SKM-1 treated with dmso at 0.1 percent for 144 hours (cell line): Measurements from ENCODE around the gene KRT81.
"Not testable (repeated sequence)": the region's sequence is repeated elsewhere in the genome, so short reads cannot be mapped to it uniquely, and the experiment has no call there.

ENCODE experiments used
- DNase-seq: peaks from one replicate; lab custom pipeline; 2025; ENCODE audit not compliant: unreplicated experiment; lab: John Stamatoyannopoulos, UW

KRT81 gene

DNA sequence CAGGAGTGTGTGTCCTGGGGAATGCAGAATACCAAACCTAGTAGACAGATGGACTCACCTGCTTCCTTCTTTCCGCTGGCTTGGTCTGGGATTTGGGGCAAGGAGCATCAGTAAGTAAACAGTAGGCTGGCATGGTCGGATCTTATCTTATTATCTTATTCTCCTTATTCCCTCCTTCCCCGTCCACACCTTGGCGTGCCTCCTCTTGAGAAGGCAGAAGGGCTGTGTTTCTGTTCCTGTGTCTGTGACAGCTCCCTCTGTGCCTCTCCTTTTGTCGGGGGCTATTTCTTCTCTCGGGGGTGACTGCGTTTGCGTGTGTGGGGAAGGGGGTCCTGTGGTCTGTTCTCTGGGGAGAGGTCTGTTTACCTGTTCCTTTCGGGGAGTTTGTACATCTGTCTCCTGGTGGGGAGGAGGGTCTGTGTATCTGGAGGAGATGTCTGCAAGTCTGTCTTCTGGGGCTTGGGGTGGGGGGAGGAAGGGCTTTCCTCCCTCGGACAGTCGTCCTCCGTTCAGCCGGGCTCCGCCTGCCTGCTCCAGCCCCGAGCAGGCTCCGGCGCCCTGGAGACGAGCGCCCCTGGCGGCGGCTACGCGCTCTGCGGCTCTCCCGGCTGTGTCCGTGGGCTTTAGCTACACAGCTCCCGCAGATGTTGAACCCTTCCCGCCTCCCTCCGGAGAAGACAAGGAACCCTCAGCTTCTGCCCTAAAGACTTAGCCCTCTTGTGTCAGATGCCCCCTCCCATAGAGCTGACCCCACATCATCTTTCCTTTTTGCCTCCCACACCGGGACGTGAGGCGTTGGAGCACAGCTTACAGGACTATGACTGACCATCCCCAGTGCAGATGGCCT is 12.5 kb downstream of the KRT81 start:
- peak; percentile 21 for DNase-seq

DNA sequence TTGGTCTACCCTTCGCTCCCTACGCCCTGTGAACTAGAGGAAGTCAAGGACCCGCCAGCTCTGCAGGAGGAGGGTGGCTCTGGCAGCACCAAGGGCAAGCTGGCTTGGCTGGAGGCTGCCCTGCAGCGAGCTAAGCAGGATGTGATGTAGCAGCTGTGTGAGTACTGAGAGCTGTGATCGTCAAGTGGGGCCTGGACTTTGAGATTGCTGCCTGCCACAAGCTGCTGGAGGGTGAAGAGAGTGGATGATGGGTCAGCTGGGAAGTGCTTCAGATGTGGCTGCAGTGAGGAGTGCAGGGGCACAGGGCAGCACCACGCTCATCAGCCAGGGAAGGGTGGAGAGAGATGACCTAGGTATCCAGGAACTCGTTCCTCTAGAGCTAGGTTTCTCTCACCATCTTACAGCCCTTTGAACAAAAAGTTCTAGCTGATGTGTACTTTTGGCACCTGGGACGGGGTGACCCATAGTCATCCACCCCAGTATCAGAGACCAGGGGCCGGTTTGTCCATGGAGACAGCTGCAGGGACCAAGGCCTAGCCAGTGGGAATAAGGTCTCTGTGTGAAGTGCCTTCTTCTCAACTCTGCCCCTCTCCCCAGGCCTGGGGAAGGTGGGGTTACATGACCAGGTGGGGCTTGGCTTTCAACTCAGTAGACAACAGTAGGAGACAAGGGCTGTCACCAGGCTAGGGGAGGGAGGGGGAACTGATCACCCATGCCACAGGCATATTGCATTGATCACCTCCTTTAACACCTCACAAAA is 13.7 kb downstream of the KRT81 start:
- no peak for DNase-seq

DNA sequence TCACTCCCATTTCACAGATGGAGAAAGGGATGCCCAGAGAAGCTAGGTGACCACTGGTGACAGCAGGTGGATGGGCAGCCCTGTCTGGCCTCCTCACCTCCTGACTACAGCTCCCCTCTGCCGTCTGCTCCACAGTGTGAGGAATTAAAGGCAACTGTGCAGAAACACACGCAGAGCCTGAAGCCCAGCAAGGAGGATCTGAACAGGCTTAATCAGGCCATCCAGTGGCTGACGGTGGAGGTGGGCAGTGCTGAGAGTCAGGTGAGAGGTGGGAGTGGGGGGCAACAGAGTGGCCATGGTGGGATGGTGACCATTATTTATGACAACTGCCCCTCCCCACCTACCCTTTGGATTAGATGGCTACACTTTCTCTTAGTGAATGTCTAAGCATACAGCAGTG is 15.6 kb downstream of the KRT81 start:
- no peak for DNase-seq

DNA sequence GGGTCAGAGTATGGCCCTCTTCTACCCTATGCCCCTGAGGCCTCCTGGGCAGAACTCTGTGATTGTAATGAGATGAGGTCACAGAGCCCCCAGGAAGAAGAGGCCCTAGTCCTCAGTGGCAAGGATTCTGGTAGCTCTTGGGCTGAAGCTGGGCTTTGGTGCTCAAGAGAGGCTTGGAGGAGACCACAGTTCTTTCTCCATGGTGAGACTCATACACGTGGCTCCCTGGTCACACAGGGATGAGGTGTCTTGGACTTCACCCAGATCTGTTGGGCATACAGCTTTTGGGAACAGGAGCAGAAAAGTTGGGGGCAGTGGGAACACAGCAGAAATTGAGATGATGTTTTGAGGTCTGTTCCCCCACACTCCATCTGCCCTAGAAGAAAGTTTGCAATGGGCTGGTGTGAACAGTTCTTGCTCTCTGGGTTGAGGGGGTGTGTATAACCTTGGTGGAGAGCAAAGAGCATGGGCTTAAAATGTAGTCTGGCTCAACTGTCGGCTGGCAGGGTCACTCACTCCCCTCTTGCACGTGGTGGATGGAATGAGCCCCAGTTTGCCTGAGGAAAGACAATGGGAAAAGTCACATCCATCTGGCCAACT is 16.7 kb downstream of the KRT81 start, which contains the start of gene KRT86:
Gene KRT86, plus strand, starts transcription at position 125 of the 600 bp plus-strand sequence. CDS start 27,272 bp downstream, outside the sequence.
- no peak for DNase-seq

DNA sequence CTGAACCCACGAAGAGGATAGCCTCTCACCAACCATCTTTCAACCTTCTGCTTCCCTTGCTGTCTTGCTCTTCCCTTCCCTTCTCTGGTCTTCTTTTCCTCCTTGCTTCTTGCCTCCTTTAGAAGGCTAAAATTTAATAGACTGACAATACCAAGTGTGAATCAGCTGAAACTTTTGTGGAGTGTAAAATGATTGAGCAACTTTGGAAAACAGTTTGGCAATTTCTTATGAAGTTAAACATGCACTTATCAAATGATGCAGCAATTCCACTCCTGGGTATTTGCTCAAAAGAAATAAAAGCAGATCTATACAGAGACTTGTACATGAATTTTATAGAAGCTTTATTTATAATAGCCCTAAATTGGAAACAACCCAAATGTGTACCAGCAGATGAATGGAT is 20.2 kb downstream of the KRT81 start:
- no peak for DNase-seq

DNA sequence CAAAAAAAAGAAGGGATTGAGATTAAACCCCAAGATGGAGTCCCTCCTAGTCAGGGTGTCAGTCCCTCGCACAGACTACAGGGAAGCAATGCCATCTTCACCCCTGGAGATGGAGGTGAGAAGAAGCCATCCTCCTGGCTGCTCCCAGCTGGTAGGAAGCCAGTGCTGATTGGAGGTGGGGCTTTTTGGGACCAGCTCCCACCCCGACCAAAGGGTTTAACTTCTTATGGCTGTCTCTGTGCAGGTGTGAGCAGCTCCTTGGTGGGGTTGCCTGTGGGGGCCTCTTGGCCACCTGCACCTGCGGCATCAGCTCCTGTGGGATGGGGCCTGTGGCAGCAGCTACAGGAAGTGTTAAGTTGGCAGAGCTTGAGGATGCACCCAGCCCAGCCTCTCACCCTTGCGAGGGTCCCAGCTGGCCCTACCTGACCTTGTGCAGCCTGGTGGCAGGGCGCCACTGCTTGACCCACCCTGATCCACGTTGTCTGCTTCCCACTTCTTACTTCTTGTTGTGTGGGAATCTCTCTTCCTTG is 20.7 kb downstream of the KRT81 start:
- DNase-seq, result no peak

DNA sequence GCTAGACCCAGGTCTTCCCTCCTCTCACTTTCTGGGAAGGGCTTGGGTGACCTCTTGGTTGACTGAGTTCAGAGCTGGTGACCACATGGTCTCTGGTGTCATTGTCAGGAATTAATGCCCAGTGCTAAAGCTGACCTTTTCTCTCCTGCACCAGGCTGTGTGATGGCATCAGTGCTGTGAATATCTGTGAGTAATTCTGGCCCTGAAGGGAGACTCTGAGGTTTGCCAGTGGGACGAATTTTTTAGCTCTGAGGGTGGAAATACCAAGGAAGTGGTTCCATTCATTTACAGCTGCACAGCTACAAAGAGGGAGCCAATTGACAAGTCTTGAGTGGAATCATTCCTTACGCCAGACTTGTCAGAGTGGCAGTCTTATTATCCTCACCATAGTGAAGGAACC is 23.1 kb downstream of the KRT81 start:
- no peak for DNase-seq

DNA sequence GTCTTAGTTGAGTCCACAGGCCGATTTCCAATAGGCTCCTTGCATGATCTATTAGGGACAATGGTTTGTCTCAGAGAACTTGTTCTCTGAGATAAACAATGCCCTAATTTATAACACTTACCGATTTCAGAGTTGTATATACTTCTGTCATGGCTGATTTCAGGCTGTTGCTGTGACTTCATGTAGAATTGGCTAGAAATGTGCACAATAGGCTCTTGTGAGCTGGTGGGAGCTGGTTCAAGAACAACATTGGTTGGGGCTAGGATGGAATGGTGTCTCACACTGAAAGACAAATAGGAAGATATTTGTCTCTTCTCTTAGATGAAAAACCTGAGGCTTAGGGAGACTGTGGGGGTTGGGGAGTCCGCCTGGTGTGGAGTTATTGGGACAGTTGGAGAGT is 23.6 kb downstream of the KRT81 start:
- DNase-seq, result no peak

DNA sequence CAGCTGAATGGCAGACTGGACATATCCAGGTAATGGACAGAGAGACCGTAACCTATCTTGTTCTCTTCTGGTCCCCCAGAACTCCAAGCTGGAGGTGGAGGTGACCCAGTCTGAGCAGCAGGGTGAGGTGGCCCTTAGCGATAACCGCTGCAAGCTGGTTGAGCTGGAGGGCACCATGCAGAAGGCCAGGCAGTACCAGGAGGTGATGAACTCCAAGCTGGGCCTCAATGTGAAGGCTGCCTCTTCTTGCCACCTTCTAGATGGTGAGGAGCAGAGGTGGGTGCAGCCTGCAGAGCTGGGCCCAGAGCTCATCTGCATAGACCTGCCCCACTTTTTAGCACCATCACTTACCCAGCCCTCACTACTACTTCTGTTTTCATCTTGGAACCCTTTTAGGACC is 24.1 kb downstream of the KRT81 start:
- DNase-seq, result no peak

DNA sequence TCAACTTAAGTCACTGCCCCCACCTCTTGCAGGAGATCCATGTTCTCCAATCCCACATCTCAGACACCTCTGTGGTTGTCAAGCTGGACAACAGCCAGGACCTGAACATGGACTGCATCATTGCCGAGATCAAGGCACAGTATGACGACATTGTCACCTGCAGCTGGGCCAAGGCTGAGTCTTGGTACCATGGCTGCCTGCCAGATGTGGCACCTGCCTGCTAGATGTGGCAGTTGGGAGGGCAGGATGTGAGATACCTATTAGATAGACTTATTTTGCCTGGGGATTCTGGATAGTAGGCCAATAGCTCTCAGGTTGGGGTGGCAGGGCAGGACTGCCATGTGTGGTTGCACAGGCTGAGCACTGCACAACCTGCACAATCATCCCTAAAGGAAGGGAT is 24.8 kb downstream of the KRT81 start:
- DNase-seq, result no peak

DNA sequence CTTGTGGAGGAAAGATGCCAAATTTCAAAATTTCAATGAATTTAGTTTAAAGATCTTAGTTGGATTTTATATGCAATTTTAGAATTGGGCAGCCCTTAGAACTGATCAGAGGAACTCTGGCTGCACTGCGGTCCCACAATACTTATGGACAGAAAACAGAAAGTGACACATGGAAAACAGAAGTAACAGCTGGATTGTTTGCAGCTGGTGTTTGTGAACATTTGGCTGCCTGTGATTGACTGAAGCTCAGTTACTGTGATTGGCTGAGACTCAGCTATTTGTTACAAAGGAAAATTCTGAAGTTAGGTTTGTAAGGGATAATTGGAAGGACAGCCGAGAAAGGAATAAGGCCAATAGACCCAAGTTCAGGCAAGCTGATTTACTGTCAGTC is 26.9 kb downstream of the KRT81 start:
- no peak for DNase-seq

DNA sequence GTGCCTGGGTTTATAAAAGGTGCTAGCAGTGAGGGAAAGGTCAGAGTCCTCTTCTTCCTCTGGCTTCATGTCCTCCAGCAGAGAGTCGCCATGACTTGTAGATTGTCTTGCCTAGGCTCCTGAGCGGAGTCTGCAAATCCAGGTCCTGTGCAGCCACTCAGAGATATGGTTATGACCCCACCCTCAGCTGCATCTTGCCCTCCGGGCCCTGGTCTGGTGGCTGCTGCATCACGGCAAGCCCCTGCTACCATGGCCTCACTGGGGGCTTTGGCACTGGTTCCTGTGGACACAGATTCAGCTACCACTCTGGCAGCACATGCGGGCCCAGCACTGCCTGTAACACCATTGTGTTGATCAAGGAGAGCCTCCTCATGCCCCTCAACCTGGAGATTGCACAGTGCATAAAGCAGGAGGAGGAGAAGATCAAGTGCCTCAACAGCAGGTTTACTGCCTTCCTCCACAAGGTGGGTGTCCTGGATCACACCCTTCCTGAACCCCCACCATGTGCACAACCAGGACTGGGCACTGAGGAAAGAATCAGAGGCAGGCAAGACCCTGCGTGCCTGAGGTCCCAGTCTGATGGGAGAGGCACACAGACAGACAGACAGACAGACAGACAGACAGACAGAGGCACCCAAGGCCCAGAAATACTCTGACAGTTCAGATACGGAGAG is 27.4 kb downstream of the KRT81 start:
- DNase-seq, result no peak

DNA sequence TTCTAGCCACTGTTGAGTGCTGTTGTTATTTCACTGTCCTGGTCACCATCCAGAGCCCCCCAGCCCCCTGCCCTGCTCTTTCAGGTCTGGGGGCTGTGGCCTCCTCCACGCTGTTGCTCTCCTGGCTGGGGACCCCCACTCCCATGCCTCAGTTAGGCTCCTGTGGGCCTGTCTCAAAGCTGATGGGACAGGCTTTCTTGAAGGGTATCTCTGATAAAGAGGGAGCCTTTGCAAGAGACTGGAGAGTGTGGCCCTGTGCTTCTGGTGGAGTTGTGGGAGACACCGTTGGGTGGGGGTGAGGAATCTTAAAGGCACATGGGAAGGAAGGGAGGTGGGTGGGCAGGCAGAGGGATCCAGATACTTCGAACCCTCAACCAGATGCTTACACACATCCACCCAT is 29.0 kb downstream of the KRT81 start:
- DNase-seq, result no peak

DNA sequence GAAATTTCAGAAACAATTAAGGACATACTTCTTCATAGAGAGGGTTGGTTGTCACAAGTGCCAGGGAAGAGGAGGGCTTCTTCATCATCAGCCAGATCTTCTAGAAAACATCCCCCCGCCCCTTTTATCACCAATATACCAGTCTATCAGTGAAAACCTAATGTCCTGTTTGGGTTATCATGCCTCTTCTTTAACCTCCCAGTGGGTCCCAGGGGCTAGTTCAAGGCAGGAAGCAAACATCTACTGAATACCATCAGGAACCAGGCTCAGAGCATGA is 30.2 kb downstream of the KRT81 start:
- no peak for DNase-seq

DNA sequence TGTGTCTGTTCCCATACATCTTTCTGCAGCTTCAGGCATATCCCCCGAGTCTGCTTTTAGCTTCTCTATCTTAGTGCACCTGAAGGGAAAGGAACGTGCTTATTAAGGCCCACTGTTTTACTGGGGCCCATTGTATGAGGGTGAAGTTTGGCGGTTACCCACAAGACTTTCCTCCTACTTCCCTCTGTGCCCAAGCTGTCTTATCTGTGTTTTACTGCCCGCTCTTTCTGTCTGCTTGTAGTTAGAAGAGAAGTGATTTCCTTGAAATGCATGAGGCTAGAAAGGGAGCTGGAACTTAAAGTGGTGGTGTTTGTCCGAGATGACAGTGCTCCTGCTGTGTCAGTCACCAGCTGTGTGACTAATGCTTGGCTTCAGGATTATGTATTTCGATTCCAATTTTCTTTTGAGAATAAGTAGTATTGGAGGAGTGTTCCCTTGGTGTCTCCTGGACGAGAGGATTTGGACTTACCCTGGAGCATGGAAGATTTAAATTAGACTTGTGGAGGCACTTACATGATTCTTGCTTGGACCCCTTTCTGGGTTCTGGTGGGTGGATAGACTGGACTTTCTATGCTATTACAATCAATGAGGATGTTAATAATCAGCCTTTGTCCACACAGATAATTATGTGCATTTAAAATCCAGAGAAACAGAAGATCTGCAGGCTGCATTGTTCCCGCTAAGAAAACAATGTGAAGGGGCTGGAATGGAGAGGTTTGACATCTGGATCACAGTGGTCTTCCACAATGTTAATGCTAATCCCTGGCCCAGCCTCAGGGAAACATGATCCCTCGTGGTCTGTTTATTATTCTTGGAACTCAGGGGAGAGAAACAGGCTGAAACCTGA is 30.8 kb downstream of the KRT81 start:
- no peak for DNase-seq

DNA sequence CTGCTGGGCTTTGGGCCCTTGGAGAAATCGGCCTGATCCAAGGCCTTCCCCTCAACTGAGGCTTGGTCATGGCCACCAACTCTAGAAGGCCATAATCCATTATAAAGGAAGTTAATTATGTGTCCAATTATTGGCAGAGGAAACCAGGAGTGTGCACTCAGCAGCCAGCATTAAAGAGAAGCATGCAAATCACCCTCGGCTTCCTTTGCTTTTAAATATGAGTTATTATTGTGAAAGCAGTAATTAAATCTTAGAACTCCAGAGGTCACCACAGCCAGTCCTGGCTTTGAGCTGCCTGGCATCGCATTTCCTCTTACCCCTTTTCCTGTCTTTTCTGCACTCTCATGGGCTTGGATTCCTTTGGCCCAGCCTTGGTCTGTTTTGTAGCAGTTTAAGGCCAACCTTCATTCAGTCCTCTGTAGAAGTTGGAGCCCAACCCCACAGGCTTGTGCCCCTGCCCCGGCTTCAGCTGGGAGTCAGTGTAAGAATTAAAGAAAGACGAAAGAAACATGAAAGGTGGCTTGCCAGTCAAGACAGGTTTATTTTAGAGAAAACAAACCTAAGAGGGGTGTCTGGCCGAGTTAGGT is 31.6 kb downstream of the KRT81 start:
- DNase-seq, result no peak

DNA sequence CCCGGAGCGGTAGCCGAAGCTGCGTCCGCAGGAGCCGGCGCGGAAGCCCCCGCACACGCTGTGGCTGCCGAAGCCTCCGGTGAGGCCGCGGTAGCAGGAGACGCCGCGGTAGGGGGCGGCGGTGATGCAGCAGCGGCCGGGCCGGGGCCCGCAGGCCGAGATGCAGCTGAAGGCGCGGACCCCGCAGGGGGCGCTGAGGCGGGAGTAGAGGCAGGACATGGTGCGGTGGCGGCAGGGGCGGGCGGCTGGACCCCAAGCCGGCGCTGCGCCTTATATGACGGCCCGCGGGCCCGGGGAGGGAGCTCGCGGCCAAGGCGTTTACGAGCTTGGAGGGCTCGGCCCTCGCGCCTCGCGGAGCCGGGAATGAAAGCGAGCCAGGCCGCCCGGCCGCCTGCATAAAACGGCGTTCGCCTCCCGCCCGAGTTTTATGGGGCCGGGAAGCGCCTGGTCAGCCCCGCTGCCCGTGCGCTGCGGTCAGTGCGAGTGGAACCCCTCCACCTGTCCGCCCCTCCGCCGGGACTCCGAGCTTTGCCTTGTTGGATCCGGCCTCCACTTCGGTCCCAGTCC is 32.9 kb downstream of the KRT81 start:
- DNase-seq, result no peak

DNA sequence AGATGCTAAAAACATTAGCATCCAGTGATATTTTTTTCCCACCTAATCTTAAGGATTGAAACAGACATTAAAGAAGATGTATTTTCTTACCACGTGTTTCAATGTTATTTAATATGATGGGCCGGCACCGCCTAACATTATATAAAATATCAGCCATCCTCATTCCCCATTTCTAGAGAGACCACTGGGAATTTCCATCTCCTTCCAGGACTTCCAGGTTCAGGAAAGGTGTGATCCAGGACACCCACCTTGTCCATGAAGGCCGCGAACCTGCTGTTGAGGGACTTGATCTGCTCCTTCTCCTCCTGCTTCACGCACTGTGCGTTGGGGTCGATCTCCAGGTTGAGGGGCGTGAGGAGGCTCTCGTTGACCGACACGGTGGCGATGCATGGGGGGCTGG is 33.4 kb downstream of the KRT81 start:
- DNase-seq, result not testable (repeated sequence)

DNA sequence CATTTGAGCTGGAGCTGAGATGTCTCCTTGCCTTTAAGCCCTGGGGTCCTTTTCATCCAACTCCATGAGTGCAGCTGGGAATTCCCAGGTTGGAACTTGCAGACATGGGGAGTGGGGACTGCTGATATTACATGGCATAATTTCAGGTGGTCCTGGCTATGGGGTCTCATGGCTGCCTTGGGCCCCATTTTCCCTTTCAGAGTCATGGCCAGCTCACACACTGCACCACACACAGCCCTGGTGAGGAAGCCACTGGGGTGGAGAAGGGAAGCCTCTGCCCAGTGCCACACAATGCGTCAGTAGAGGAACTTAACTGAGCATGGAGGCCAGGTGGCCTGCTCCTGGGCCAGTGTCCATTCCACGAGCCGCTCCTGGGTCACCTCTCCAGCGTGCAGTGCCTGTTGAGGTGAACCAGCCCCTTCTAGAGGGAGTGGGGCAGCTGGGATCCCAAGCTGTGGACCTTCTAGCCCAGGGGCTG is 34.2 kb downstream of the KRT81 start:
- no peak for DNase-seq

DNA sequence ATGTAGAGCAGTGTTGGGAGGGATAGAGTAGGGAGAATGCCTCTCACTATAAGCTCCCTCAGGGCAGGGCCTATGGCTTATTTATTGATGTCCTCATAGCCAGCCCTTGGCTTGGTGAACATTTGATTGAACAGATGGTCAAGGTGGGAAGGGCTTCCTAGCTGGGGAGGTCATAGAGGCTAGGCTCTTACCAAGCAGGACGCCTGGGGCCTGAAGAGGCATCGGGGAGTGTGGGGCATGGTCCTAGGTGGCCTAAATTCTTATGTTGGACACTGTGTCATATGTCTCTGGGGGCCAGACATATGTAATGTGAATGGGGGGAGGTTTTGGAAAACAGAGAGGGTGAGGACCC is 34.8 kb downstream of the KRT81 start:
- DNase-seq, result no peak
